Amniotic epithelial cell (primary cell): Measurements from ENCODE around the gene LMF1.

Experiments used
- DNase-seq: peaks from one replicate; pipeline ENCODE4 v3.0.0-alpha.2; 2010; ENCODE audit warnings: low read depth

The LMF1 gene

DNA sequence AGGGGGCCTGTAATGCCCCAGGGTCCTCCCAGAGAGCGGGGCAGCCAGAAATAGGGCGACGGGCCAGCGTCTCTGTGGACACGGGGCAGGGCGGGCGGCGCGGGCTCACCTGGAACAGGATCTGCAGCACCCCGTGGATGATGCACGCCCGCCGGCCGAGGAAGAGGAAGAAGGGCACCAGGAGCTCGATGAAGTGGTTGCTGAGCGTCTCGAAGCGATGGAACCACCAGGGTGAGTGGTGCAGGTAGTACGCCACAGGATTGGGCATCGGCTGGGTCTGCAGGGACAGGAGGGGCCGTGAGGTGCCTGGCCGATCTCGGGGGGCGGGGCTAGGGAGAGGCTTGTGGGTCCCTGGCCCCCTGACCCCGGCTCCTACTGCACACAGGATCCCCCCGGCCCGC is 91.3 kb downstream of the LMF1 start:
- DNase-seq: no peak

DNA sequence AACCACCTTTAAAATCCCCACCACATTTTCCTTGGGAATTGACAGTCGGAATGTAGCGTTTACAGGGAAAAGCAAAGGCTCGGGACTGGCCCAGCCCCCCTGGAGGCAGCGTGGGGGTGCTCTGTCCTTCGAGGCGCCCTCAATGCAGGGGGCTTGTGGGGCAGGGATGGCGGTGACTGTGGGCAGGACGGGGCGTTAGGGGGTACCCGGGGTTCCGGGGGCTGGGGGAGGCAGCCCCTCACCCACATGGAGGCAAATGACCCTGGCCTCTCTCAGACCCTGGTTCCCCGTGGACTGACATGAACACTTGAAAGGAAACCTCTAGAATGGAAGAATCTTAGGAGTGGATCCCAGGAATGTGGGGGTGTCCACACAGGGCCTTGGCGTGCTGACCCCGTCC is 91.9 kb downstream of the LMF1 start:
- DNase-seq: no peak

DNA sequence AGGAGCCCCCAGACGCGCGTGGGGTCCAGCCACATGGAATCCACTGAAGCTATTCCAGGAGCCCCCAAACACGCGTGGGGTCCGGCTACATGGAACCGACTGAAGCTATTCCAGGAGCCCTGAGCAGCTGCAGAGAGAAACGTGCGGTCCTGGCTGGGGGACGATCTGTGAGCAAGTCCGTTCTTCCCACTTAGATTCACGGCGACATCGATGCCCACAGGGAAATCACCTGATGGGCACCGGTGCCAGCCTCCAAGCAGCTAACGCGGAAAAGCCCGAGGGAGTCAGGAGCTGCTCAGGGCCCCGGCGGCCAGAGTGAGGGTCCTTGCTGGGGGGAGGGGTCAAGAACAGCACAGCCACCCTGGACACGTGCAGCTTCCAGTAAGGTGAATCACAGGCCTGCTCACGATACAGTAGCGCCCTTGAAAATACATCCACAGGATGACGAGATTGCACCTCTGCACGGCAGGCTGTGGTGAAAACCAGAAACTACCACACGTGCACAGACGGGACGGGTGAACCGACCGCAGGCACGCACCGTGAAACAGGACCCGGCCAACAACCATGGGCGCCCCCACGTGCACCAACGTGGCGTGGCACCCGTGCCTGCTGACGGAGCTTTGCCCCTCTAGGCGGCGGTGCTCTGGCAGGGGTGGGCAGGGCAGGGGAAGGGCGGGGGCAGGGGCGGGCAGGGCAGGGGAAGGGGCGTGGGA is 92.6 kb downstream of the LMF1 start:
- DNase-seq: no peak

DNA sequence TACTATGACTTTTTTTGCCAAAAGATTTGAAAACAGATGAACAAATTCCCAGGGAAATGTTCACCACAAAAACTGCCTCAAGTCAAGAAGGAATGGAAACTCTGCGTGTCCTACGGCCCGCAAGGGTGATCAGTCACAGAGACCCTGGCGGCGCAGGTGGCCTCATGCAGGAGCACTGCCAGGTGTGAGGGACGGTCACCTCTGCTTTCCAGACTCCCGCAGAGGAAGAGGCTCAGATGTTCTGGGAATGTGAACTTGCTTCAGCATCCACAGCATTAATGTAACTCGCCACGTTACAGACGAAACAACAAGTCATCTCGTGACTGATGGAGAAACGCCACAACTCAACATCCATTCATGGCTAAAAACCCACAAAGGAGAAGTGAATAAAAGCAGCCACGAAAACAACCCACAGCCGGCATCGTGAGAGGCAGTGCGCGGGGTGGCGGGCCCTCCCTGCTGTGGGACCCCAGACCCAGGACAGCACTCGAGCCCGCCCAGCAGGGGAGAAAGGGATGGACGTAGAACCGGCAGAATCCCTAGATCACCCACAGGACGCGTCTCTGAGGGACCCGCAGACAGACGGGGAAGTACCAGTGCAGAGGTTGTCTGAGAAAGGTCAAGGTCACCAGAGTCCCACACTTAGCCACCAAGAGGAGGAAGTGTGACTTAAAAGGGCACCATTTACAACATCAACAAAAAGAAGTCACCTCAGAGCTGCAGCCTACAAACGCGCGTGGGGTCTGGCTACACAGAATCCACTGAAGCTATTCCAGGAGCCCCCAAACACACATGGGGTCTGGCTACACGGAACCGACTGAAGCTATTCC is 93.3 kb downstream of the LMF1 start:
- no peak for DNase-seq

DNA sequence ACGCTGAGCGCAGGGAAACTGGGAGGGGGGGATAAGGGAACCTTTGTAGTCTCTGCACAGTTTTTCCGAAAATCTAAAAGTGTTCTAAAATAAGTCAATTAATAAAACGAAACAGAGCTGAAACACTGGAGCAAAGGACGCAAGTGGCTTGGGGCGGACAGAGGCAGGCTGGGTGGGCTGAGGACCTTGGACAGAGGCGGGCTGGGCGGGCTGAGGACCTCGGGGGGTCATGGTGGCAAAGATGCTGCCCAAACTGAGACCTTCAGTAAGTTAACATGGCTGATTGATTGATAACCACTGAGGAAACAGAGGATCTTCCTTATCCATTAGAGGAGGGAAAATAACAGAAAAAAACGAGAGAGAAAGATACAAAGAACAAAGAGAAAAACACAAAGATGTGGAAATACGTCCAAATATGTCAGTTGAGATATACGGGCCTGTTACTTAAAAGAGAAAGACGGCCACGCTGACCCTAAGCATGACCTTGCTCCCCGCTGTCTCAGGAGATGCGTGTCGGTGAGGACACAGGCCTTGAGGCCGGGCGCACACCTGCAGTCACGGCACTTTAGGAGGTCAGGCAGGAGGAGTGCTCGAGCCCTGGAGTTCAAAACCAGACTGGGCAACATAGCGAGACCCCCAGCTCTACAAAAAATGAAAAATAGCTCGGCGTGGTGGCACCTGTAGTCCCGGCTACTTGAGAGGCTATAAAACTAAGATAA is 94.1 kb downstream of the LMF1 start:
- no peak for DNase-seq

DNA sequence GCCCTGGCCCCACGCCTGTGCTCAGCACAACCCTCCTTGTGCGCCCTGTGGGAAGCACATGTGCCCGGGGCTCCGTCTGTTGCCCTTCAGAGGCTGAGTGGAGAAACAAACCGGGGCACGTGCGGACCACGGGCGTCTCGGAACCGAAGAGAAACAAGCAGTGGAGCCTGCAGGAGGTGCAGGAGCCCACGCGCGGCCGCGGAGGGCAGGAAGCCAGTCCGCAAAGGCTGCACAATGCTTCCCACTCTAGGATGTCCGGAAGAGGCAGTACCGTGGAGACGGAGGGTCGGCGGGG is 94.8 kb downstream of the LMF1 start:
- DNase-seq: no peak

DNA sequence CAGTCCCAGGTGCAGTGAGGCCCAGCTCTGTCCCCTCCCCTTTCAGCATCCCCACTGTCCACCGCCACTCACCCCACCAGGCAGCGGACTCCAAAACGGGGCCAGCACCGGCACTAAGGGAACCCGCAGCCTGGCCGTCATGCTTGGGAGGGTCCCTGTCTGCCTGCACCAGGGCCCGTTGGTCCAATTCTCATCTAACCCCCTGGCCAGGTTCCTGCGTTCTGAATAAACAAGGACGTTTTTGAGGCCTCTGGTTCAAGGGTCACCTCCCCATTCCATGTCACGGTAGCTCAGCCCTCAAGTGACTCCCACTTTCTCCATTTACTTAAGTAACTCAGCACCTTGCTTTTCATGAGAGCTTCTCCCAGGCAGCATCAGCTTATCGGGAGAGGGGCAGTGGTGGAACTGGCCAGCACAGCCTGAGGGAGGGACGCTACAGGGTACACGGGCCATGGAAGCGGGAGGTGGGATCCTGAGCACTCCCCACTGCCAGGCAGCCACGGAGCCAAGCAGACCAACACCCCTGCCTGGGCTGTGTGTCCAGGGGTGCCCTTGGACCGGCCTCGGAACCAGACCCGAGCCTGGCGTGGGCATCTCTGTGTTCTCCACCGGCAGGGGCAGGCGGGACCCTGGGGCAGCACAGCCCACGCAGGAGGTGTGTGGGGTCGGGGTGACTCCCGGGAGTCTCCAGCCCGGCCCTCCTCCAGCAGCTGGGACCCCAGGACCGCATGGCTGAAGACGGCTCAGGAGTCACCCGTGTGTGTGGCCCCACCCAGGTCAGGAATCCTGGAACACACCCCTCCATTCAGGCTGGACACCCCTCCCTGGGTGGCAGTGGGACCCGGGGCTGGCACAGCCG is 95.4 kb downstream of the LMF1 start:
- no peak for DNase-seq

DNA sequence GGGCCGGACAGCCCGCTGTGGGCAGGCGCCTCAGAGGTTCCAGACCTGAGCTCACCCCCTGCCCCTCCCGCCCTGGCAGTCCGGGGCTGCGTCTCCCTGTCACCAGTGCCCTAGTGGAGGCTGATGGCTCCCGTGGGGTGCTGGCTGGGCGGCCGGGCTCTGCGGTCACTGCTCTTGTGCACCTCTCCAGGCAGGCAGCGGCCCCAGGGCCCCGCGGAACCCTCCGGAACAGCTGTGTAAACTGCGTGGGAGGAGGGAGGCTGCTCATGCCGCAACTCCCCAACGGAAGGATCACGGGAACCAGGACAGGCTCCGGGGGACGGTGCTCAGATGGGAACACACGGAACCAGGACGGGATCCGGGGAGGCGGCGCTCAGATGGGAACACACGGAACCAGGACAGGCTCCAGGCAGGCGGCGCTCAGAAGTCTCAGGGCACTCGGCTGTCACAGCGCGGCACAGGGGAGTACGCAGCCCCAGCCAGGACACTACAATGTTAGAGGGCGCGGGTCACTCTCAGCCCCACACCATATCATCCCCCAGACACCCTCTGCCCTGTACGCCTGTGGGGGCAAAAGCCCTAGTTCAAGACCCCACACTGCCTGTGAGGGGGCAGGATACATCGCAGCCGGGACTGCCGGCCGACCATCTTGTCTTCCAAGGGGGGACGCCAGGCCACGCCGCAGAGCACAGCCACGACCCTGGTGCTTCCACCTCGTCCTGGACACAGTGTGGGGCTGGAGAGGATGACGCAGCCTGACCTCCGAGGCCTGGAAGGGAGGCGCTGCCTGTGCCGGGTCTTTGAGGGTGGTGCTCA is 96.2 kb downstream of the LMF1 start:
- no peak for DNase-seq

DNA sequence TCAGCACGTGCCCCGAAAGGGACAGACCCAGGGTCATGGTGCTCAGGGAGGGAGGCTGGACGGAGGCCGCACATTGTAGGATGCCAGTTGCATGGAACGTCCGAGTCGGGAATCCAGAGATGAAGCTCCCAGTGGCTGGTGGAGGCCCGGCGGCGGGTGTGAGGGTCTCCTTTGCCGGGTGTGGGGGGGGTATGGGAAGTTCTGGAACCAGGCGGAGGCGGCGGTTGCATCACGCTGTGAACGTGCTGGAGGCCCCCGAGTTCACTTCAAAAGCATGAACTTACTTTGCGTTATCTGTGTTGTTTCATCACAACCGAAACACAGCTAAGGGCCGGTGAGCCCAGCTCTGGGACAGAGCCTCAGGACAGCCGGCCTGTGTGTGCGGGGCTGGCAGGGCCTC is 96.9 kb downstream of the LMF1 start:
- DNase-seq: no peak

DNA sequence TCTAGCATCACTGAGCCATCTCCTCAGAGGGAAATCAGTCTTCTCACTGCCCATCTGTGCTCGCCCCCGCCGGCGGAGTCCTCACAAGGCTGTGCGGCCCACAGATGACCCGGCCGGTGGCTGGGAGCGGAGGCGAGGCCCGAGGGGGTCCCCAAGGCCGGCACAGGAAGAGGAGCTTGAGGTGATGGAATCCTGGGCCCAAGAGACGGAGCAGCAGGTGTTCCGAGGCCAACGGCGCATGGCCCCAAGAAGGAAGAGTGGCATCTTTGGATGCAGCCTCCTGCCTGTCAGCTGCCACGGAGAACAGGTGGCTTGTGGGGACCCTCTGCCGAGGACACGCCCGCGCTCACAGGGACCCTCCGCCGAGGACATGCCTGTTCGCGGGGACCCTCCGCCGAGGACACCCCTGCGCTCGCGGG is 97.5 kb downstream of the LMF1 start:
- DNase-seq: no peak

DNA sequence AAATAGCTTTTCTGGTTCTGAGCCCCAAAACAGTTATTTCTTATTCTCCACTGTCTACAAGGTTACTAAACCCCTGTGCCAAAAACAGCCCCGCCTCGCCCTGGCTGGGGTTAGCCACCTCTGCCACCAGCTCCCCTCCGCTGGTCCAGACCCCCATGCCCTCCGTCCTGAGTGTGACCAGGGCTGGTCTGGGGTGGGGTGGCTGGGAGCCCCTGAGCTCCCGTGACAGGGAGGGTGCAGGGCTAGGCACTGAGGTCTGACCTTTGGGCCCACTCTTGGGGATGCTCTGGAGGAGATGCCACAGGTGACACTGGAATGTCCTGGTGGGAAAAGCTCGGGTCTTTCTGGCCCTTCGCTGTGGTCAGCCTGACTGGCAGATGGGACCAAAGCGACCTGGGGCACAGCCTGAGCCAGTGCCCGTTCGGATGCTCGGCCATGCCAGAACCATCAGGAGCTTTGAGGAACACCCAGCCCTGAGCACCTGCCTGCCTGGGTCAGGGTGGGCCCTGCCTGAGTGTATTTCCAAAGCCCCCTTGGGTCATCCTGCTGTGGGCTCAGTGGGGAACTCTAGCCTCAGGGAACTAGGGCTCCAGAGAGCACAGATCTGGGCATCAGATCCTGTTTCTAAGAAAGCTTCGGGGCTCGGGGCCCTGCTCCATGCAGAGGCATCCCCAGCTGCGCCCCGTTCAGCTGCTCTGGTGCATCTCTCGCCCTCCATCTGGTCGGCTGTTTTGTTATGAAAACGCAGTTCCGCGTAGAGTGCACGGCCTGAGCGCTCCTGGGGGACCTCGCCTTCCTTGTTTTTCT is 98.1 kb downstream of the LMF1 start:
- no peak for DNase-seq

DNA sequence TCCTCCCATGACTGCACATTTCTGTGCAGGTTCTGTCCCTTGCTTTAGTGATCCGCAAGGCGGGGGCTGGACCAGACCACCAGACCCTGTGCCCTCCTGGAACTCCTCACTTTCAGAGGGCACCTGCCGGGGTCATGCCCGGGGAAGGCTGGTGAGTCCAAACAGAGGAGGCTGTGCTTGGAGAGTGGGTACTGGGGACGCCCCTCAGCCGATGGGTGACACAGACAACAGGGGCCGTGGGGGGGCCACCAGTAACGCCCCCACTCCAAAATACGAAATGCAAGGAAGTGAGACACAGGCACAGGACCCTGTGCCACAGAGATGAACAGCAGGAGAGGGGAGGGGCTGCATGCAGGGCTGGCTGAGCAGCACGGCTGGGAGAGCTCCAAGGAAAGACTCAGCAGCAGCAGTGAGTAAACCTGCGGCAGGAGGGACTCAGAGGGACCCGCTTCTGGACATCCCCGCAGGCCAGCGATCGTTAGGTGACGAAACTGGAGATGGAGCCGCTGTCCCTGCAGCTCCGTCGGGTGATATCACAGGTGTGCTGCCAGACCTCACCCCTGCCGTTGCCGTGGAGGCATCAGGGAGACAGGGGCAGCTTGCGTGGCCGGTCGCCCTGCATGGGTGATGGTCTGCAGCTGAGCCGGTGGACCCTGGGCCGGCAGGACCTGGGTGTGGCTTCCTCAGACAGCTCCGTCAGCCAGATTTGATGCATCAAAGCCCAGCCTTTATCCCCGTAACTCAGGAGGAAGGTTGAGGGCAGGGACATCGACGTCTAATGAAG is 99.0 kb downstream of the LMF1 start:
- no peak for DNase-seq

DNA sequence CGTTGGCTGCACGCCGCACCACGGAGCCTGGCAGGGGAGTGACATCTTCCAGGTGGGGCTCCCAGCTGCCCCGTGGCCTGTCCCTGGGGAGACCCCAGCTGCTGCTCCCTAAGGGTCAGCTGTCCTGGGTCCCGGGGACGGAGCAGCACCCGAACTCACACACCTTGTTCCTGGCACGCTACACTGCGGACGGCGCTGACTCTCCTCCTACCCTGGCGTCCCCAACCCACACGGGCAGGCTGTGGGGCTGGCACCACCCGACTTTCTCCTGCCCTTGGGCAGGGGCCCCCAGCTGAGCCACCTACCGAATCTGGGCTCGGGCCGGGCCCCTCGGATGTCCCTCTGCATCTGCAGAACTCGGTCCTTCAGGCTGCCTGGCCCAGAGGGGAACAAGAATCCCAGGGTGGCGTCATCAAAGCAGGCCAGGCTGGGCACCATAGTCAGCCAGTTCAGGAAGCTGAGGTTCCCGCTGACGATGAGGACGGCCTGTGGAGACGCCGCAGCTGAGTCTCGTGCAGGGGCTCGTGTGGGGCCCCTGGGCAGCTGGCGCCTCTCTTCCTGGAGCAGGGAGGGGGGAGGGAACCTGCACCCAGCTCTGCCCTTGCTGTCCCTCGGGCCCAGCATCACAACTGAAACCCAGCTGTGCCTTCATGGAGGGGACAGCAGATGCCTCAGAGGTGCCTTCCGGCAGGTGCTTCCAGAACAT is 99.8 kb downstream of the LMF1 start:
- no peak for DNase-seq

DNA sequence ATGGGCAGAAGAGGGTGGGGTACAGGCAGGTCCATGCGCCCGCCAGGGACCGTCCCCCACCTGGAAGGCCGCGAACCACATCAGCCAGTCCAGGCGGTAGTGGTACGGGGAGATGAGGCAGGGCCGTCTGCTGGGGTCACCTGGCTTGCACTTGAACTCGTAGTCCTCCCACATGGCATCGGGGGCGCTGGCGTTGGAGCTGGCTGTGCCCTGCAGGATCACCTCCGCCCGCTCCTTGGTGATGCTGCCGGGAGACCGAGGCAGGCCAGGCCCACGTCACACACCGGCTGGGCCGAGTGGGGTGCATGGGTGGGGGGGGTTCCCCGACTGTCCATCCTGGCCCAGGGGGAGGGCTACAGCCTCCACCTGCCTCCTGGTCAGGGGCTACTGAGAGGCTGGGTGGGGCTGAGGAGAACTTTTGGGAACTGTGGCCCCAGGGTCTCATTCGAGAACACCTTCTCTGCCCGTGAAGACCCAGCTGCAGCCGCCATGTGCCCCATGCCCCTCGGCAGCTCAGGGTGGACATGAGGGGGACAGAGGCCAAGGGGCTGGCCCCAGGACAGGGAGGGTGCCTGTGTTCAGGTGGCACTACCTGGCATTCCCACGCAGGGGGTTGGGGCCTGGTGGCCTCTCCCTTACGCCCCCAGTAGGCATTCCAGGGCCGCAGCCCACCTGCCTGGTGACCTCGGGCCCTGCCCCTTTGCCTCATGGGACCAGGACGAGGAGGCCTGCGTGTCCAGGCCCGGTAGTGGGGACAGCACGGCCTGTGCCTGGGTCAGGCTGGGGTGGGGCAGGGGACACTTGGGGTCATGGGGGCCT is 100.8 kb downstream of the LMF1 start:
- DNase-seq: no peak

DNA sequence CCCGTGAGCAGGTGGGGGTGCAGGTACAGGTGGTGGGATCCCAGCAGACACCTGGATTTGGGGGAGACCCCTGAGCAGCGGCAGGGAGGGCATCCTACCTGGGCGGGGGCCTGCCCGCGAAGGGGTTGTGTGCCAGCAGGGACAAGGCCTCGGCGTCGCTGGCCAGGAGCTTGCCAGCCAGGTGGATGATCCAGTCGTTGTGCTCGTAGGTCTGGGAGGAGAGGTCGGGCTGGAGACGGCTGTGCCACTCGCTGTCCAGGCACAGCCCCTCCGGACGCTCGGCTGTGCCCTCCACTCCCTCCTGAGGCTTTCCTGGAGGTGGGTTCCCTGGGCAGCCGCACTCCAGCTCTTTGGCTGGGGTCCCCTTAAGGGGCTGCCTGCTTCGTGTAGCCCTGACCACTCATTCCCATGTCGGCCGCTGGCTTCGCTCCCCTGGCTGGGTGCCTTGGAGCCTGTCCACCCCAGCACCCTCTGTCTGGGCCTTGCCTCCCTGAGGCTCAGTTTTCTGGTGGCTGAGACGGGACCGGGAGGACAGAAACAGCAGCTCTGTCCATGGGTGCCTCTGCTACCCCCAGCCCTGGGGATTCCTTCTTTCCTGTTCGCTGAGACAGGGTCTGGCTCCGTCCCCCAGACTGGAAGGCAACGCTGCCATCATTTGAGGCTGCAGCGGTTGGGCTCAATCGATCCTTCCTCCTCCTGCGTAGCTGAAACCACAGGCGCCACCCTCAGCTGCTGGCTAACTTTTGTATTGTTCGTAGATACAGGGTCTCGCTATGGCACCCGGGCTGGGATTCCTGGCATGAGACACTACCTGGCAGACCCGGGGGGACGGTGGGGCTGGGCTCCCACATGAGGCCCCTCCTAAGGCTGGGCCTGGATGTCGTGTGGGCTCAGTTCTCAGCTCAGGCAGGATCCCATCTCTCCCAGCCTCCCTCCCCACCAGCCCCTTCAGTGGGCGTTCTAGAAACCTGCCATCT is 101.7 kb downstream of the LMF1 start:
- no peak for DNase-seq

DNA sequence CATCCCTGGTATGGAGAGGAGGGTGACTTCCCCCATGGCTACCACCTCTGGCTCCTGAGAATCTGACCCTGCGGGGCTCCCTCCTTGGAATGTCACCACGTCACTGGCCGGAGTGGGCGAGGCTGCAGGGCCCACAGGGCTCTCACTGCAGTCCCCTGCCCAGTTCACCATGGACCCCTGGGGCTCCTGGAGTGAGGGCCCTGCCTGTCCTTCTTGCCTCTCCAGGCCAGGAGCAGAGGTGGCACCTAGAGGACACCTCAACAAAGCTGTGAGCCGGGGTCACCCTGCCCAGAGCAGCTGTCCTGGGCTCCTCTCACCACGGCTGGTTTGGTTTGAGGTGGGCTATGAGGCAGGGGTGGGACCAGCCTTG is 102.4 kb downstream of the LMF1 start:
- no peak for DNase-seq
